Uterus (tissue), 2 donors: ENCODE measurements around the gene SAMD4A.

Experiments used
- CTCF ChIP-seq, 4 experiments: fragments of 200-600 bp in 2 of 4; fragments of 450-650 bp in 2 of 4; sonication (generic) in 2 of 4; IDR thresholded peaks; one replicate each; pipeline ENCODE4 v1.5.1; 2016 to 2019; ENCODE audit warnings: antibody characterized with exemption in 4 of 4, mild to moderate bottlenecking in 2 of 4, moderate library complexity in 1 of 4
- POLR2A ChIP-seq, 2 donors: fragments of 450-650 bp; IDR thresholded peaks; one replicate each; pipeline ENCODE4 v1.6.1; 2016; ENCODE audit warnings: antibody characterized with exemption in 2 of 2, mild to moderate bottlenecking in 1 of 2, moderate library complexity in 1 of 2

GRCh38 chr14:54742492-54743350 is 175.8 kb downstream of the SAMD4A start:
- no peak for TF ChIP-seq POLR2A (IDR thresholded peaks at IDR 0.05)
- no peak for TF ChIP-seq CTCF (IDR thresholded peaks at IDR 0.05)
